Right ventricle myocardium superior (tissue), 1 donor: Measurements from ENCODE around the gene VSIG10L2. TPM values are rescaled to one million over a fixed set of nuclear protein-coding genes. Genes with fewer than 3 reads are reported as not detected.

Source experiments
- ATAC-seq: fragments of 200-7000 bp; cut with Tn5 transposase; one replicate; pipeline ENCODE4 v1.9.1; 2020; ENCODE audit warnings: mild to moderate bottlenecking; ENCODE audit not compliant: poor library complexity
- DNase-seq: peaks from one replicate; pipeline ENCODE4 v3.0.0-alpha.2; 2020
- intact Hi-C: fragments of 100-400 bp; cut with DNase I; formaldehyde crosslinking; loops from one replicate; pipeline ENCODE4 v1.11.2; 2022
- total RNA-seq: library from RNA; stranded (reverse); fragmentation: NEBNext Ultra II Directional; extraction: Animal tissue kit (Norgen Biotek cat#: 25700); gene quantifications from one replicate; pipeline ENCODE4 v1.2.1, GENCODE V29; 2021
- donor health status: DM: no; HTN: yes; CAD: no; lungs with severe emphysema.

VSIG10L2 gene
- total RNA-seq, 1 donor from 2014 or later: 0.08 TPM

DNA sequence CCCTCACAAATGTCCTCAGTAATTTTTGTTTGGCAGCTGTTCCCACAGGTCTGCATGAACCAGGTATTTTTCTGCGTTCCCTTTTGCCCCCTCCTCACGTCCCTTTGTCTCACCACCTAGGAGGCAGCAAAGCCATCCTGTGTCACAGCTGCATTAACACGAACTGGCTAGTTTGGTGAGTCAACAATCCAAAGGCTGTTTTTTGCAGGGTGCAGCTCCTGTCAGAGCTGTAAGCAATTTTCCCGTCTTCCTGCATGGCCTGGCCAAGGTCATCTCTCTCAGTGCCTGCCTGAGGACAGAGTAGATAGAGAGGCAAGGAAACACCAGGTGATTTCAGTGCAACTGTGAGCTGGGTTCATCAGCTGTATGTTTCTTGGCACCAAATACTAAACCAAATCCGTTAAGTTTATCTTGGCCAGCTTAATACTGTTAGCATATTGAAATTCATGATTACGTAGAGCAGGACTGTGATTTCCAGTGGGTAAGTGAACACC, 20.6 kb upstream of the VSIG10L2 start:
- intact Hi-C loops: loop anchor here (2.0 kb wide), 1 partner anchor 268 kb away; no protein-coding TSS in a partner anchor
- no peak for ATAC-seq
- no peak for DNase-seq

GRCh38 chr11:125925804-125926203, 20.0 kb upstream of the VSIG10L2 start:
- DNase-seq: no peak
- intact Hi-C loops: loop anchor here (2.0 kb wide), 1 partner anchor 267 kb away; no protein-coding TSS in a partner anchor
- ATAC-seq: no peak

- no peak for DNase-seq
- ATAC-seq: no peak
- intact Hi-C loops: no loop called here
Measured at GRCh38 chr11:125926682-125927081, 19.2 kb upstream of the VSIG10L2 start.

- ATAC-seq (no peak), DNase-seq (no peak)
- intact Hi-C loops: no loop called here
Measured at GRCh38 chr11:125929445-125930075, 16.3 kb upstream of the VSIG10L2 start.

GRCh38 chr11:125930076-125930450, 15.8 kb upstream of the VSIG10L2 start:
- no peak for DNase-seq
- ATAC-seq: no peak
- intact Hi-C loops: no loop called here

- intact Hi-C loops: no loop called here
- ATAC-seq (no peak), DNase-seq (no peak)
Measured at GRCh38 chr11:125931116-125931515, 14.7 kb upstream of the VSIG10L2 start.

DNA sequence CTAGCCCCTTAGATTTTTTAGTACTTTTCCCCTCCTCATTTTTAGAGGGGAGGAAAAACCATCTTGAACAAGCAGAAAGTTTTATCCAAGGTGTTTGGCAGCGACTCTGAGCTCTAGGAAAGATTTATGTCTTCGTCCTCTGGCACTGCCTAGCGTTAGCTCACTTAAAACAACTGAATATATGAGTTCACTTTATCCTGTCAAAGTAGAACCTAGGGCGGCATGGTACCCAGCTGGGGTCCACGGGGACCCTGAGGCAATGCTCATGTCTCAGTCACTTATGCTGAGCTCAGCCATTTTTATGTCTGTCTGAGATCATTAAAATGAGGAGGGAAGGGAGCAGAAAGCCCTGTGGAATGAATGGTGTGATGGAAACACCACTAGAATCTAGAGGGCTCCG, 14.2 kb upstream of the VSIG10L2 start:
- intact Hi-C loops: no loop called here
- ATAC-seq: no peak
- no peak for DNase-seq

DNA sequence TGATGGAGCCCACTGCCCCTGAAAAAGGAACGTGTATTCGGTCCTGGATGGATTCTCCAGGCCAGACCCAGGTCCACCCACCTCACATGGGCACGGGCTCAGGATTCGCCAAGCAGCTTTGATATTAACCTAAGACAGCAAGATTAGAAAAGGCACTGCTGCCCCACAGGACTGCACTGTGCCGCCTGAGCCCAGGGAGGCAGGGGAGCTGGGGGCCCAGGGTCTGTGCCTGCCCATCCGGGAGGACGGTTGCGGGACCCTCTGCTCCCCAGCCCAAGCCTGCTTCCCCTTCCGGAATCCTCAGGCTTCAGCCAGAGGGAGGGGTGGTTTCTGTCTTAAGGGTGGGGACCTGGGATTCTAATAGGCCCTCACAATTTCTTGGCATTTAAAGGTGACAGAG, 13.5 kb upstream of the VSIG10L2 start:
- no peak for ATAC-seq
- no peak for DNase-seq
- intact Hi-C loops: no loop called here

DNA sequence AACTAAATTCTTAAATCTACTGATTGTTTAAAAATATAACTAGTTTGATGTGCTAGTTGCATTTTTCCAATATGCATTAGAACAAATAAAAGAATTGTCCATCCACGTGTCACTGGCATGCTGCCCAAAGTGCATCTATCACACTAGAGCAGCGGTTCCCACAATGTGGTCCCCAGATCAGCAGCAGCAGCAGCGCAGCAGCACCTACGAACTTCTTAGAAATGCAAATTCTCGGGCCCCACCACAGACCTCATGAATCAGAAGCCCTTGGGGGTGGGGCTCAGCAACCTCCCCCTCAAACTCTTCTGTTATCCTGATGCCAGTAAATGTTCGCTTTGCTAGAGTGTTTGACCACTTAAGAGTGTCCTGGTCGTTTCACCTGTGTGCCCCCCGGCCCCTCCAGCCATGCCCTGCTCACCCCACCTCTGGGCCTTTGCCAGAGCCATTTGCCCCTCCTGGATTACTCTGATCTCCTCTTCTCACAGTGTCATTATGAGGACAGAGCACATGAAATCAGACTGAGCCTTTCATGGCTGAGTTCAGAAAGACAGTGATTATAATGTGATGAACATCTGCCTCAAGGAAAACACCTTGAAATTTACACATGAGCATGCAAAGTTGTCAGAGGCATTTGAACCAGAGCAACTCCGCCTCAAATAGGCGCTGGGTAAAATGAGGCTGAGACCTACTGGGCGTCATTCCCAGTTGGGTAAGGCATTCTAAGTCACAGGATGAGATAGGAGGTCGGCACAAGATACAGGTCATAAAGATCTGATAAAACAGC, 12.6 kb upstream of the VSIG10L2 start:
- no peak for DNase-seq
- intact Hi-C loops: no loop called here
- no peak for ATAC-seq

DNA sequence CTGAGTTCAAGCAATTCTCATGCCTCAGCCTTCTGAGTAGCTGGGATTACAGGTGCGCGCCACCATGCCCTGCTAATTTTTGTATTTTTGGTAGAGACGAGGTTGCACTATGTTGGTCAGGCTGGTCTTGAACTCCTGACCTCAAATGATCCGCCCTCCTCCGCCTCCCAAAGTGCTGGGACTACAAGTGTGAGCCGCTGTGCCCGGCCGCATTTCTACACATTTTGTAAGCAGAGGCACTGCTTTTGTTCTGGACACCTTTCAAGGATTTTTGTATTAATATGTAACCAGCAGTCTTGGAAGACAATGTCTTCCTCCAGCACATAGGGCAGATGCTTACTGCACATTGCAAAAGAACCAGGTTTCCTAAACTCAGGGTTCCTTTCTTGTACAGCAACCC, 11.4 kb upstream of the VSIG10L2 start:
- DNase-seq (no peak), ATAC-seq (no peak)
- intact Hi-C loops: no loop called here

GRCh38 chr11:125935056-125935455, 10.8 kb upstream of the VSIG10L2 start:
- DNase-seq: no peak
- intact Hi-C loops: no loop called here
- no peak for ATAC-seq

GRCh38 chr11:125935618-125936199, 10.1 kb upstream of the VSIG10L2 start:
- no peak for ATAC-seq

DNA sequence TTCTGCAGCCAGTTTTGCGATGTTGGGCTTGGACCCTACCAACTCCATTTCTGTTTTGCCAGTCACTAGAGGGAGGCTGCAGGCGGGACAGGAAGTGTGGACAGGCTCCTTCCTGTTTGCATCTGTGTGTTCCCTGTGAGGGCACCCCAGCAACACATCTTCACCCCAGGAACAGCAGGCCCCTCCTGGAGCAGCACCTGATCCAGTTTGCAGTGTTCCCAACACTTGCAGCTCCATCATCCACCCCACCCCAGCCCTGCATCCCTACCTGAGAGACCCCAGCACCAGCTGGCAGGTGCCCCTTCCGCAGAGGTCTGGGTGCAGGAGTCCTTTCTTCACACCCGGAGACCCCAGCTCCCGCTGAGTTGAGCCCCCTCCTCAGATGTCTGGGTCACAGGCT, 7.4 kb upstream of the VSIG10L2 start:
- intact Hi-C loops: no loop called here
- DNase-seq: no peak
- ATAC-seq: no peak

More at GRCh38 chr11:125935618-125936199, 10.1 kb upstream of the VSIG10L2 start:
- intact Hi-C loops: no loop called here
- no peak for DNase-seq

GRCh38 chr11:125939081-125939521, 6.7 kb upstream of the VSIG10L2 start:
- intact Hi-C loops: no loop called here
- no peak for DNase-seq

DNA sequence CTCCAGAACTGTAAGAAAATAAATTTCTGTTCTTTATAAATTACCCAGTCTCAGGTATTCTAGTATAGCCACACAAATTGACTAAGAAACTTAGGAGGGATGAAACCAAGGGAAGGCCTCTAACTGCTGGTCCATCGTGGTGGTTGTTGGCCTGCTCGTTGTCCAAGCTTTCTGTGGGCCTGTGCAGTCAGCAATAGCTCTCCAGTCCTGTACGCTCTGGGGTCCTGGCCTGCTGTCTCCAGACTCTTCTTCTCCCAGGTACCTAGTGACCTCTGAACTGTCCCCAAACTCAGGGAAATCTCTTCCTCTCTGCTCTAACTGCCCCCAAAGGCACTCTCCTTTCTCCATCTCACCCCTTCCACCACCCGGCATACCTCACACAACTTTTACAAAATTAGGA, 5.7 kb upstream of the VSIG10L2 start:
- ATAC-seq: no peak
- DNase-seq: no peak
- intact Hi-C loops: no loop called here

More at GRCh38 chr11:125939081-125939521, 6.7 kb upstream of the VSIG10L2 start:
- peak; percentile 63 for ATAC-seq

- no peak for DNase-seq
- intact Hi-C loops: no loop called here
Measured at GRCh38 chr11:125941267-125941618, 4.6 kb upstream of the VSIG10L2 start.

GRCh38 chr11:125941619-125942611, 3.9 kb upstream of the VSIG10L2 start:
- DNase-seq: peak; percentile 63
- peak; percentile 79 for ATAC-seq
- intact Hi-C loops: no loop called here

More at GRCh38 chr11:125941267-125941618, 4.6 kb upstream of the VSIG10L2 start:
- ATAC-seq: no peak

DNA sequence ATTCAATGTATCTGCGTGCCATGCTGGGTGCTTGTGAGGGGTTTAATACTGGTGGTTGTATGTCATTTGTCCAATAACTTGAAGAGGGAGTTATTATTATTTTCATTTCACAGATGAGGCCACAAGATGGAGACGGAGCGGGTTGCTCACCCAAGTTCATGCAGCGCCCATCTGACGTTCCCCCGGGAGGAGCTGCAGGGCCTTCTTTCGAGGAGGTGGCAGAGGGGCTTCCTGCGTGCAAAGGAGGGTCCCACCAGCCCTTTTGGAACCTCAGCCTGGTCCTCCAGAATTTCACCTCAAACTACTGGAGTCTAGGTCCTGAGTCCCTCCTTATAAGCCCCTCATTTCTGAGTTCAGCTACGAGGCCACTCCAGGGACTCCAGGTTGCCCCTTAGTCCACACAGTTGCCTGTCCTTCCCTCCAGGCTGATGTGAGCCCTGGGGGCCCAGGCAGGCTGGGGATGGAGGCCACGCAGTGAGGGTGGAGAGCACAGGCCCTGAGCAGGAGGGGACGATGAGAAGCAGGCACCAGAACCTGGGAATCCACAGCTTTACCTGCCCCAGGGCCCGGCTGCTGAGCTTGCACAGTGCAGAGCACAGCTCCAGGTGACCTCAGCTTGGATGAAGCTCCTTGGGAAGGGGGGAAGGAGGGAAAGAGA, 2.9 kb upstream of the VSIG10L2 start:
- intact Hi-C loops: no loop called here
- DNase-seq (no peak), ATAC-seq (no peak)
